Spleen (tissue), 11 donors: ENCODE results near the gene AMZ2. TPM values are rescaled to one million over a fixed set of nuclear protein-coding genes. Genes with fewer than 3 reads are reported as not detected.
"Not testable (repeated sequence)": the region's sequence is repeated elsewhere in the genome, so short reads cannot be mapped to it uniquely, and the experiment has no call there.

Experiments
- DNase-seq: peaks from one replicate; pipeline ENCODE4 v3.0.0-alpha.2; 2020
- H3K27ac ChIP-seq, 8 donors: fragments of 200-600 bp; sonication (generic) in 7 of 8; 1 replicate in 4 of 8; 2 replicates in 4 of 8; pipeline versions ENCODE4 v1.5.0 to v1.8.0; 2016 to 2021; ENCODE audit warnings: inconsistent platforms in 4 of 8, mild to moderate bottlenecking in 4 of 8, moderate library complexity in 1 of 8
- H3K27me3 ChIP-seq, 7 donors: fragments of 200-600 bp; sonication (generic) in 6 of 7; replicated peaks in 1 of 7; 1 replicate in 4 of 7; 2 replicates in 3 of 7; pipeline versions ENCODE4 v1.5.0 to v1.8.0; 2016 to 2021; ENCODE audit warnings: inconsistent platforms in 3 of 7, mild to moderate bottlenecking in 1 of 7
- H3K36me3 ChIP-seq, 6 donors: fragments of 200-600 bp; sonication (generic) in 5 of 6; 1 replicate in 4 of 6; 2 replicates in 2 of 6; pipeline versions ENCODE4 v1.5.0 to v1.8.0; 2016 to 2021; ENCODE audit warnings: inconsistent platforms in 2 of 6
- H3K4me1 ChIP-seq, 6 donors: fragments of 200-600 bp; sonication (generic) in 5 of 6; 1 replicate in 3 of 6; 2 replicates in 3 of 6; pipeline versions ENCODE4 v1.5.0 to v1.8.0; 2016 to 2021; ENCODE audit warnings: inconsistent platforms in 3 of 6
- H3K4me3 ChIP-seq, 8 donors: fragments of 200-600 bp; sonication (generic) in 7 of 8; 1 replicate in 4 of 8; 2 replicates in 4 of 8; pipeline versions ENCODE4 v1.5.0 to v1.8.0; 2016 to 2021; ENCODE audit warnings: inconsistent platforms in 4 of 8, mild to moderate bottlenecking in 4 of 8, moderate library complexity in 2 of 8
- H3K9me3 ChIP-seq, 8 donors: fragments of 200-600 bp; sonication (generic) in 7 of 8; 1 replicate in 4 of 8; 2 replicates in 4 of 8; pipeline versions ENCODE4 v1.5.0 to v1.8.0; 2016 to 2021; ENCODE audit warnings: inconsistent platforms in 4 of 8
- POLR2A ChIP-seq, 3 donors: fragments of 450-650 bp; IDR thresholded peaks; one replicate each; pipeline ENCODE4 v1.5.1; 2017; ENCODE audit warnings: antibody characterized with exemption in 3 of 3, mild to moderate bottlenecking in 1 of 3
- POLR2AphosphoS5 ChIP-seq, 3 donors: sonication (generic); formaldehyde crosslinking; IDR thresholded peaks; one replicate each; pipeline ENCODE4 v1.5.1; 2017; ENCODE audit warnings: antibody characterized with exemption in 3 of 3
- WGBS, 5 donors: extraction: QIAGEN DNeasy Blood & Tissue Kit in 3 of 5; methylation state at CpG; one replicate each; pipeline versions ENCODE4 v1.1.5 to v1.1.7; 2013 to 2018; 5-methylcytosine and 5-hydroxymethylcytosine counted together
- intact Hi-C: fragments of 100-400 bp; cut with DNase I; formaldehyde crosslinking; loops from one replicate; pipeline ENCODE4 v1.15.0; 2023; ENCODE audit warnings: low total_unique reads
- polyA plus RNA-seq, 3 donors: library from polyadenylated mRNA; stranded (reverse); fragments of 200-250 nt; gene quantifications; one replicate each; pipeline ENCODE4 v1.2.1, GENCODE V29; 2013
- total RNA-seq, 7 donors: library from RNA; depleted of rRNA in 3 of 7; stranded (reverse); fragments of >200 nt in 3 of 7; fragmentation: NEBNext Ultra II Directional in 4 of 7; extraction: Animal tissue kit (Norgen Biotek cat#: 25700) in 4 of 7; gene quantifications; one replicate each; pipeline versions ENCODE4 v1.1.0 to v1.2.1, GENCODE V29; 2016 to 2021
- TF ChIP-seq, protein P1 (sequence below), 11 experiments: fragments of 200-600 bp in 7 of 11; fragments of 450-650 bp in 4 of 11; sonication (generic) in 4 of 11; IDR thresholded peaks in 8 of 11; conservative IDR thresholded peaks in 3 of 11; 1 replicate in 7 of 11; 2 replicates in 4 of 11; pipeline versions ENCODE4 v1.4.0 to v1.8.0; 2016 to 2021; ENCODE audit warnings: antibody characterized with exemption in 11 of 11, inconsistent platforms in 4 of 11, mild to moderate bottlenecking in 1 of 11
- donor health status: healthy with polysubstance abuse.
- donor health status: DM: no; HTN: no; CAD: no; lungs with moderate emphysema.
- donor health status: DM: no; HTN: no; CAD: no.
- donor health status: Bipolar disorder and iron deficiency.
- donor health status: healthy.
- donor health status: DM: no; HTN: no; CAD: no.
- donor health status: DM: yes; HTN: yes; CAD: no.

AMZ2 gene
- total and polyA plus RNA-seq, 10 donors: 40.4 to 75.1 (median 51.7) TPM

- Histone ChIP-seq H3K4me3 (peak overlapping the region; percentile 9 to 69 (median 48)), H3K36me3 (no peaks in the 10 kb centered on the region), H3K4me1 (peaks cover 42 to 71% (median 63%) of the 10 kb centered on the region in 6 donors), H3K27ac (peak overlapping the region in 3 of 8 donors; percentile 52 to 68 (median 64)), H3K9me3 (no peaks in the 10 kb centered on the region), H3K27me3 (peaks cover 3 to 58% (median 44%) of the 10 kb centered on the region in 7 donors)
- intact Hi-C loops: no loop called here
- TF ChIP-seq POLR2A (IDR thresholded peaks at IDR 0.05) (no peak), POLR2AphosphoS5 (IDR thresholded peaks at IDR 0.05) (peak; percentile 53 to 75 (median 64))
- TF ChIP-seq, protein P1, sequence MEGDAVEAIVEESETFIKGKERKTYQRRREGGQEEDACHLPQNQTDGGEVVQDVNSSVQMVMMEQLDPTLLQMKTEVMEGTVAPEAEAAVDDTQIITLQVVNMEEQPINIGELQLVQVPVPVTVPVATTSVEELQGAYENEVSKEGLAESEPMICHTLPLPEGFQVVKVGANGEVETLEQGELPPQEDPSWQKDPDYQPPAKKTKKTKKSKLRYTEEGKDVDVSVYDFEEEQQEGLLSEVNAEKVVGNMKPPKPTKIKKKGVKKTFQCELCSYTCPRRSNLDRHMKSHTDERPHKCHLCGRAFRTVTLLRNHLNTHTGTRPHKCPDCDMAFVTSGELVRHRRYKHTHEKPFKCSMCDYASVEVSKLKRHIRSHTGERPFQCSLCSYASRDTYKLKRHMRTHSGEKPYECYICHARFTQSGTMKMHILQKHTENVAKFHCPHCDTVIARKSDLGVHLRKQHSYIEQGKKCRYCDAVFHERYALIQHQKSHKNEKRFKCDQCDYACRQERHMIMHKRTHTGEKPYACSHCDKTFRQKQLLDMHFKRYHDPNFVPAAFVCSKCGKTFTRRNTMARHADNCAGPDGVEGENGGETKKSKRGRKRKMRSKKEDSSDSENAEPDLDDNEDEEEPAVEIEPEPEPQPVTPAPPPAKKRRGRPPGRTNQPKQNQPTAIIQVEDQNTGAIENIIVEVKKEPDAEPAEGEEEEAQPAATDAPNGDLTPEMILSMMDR (IDR thresholded peaks at IDR 0.05 in 8 of 11, conservative IDR thresholded peaks at IDR 0.05 in 3 of 11): peak; percentile 77 to 97 (median 92)
- WGBS, 5 donors: 0 to 3% (median 1%) methylated on average over 8 to 31 of the region's 31 CpGs
- peak; percentile 94 for DNase-seq
Observed at GRCh38 chr17:68200689-68201417, 47.0 kb upstream of the AMZ2 start.

GRCh38 chr17:68201418-68201771 is 46.4 kb upstream of the AMZ2 start:
- H3K36me3 ChIP-seq, DNase-seq, intact Hi-C loops, H3K9me3 ChIP-seq: not testable (repeated sequence)
- peak overlapping the region in 1 of 8 donors; percentile 69 for H3K4me3 ChIP-seq
- H3K27me3 ChIP-seq: peaks cover 3 to 53% (median 39%) of the 10 kb centered on the region in 7 donors
- 39 to 81% (median 48%) methylated on average over 3 of the region's 3 CpGs for WGBS, 5 donors
- H3K27ac ChIP-seq: peak overlapping the region in 3 of 8 donors; percentile 52 to 68 (median 64)
- peaks cover 38 to 69% (median 59%) of the 10 kb centered on the region in 6 donors for H3K4me1 ChIP-seq

DNA sequence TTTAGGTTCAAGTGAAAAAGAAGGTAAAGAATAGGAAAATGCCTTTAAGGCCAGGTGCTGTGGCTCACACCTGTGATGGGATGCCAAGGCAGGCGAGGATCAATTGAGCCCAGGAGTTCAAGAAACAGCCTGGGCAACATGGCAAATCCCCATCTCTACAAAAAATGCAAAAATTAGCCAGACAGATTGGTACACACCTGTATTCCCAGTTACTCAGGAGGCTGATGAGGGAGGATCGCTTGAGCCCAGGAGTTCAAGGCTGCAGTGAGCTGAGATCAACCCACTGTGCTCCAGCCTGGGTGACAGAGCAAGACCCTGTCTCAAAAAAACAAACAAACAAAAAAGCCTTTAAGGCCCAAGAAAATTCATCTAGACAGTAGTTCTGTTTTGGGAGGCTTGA is 45.5 kb upstream of the AMZ2 start:
- H3K36me3 ChIP-seq, intact Hi-C loops, H3K9me3 ChIP-seq, H3K27ac ChIP-seq, H3K4me3 ChIP-seq, DNase-seq: not testable (repeated sequence)
- Histone ChIP-seq H3K27me3 (peaks cover 3 to 43% (median 30%) of the 10 kb centered on the region in 7 donors), H3K4me1 (peaks cover 33 to 69% (median 59%) of the 10 kb centered on the region in 6 donors)
- WGBS, 5 donors: 72 to 100% (median 95%) methylated on average over 2 of the region's 2 CpGs

GRCh38 chr17:68204736-68205135 is 43.1 kb upstream of the AMZ2 start:
- Histone ChIP-seq H3K9me3 (no peaks in the 10 kb centered on the region), H3K36me3 (peaks cover 0 to 22% (median 6%) of the 10 kb centered on the region in 6 donors), H3K27me3 (peaks cover 0 to 19% (median 6%) of the 10 kb centered on the region in 7 donors), H3K27ac (peak overlapping the region; percentile 88 to 99 (median 96)), H3K4me1 (peaks cover 15 to 63% (median 47%) of the 10 kb centered on the region in 6 donors), H3K4me3 (peak overlapping the region; percentile 63 to 87 (median 72))
- TF ChIP-seq, protein P1 (IDR thresholded peaks at IDR 0.05 in 8 of 11, conservative IDR thresholded peaks at IDR 0.05 in 3 of 11): no peak
- no peak for TF ChIP-seq POLR2A (IDR thresholded peaks at IDR 0.05)
- no peak for TF ChIP-seq POLR2AphosphoS5 (IDR thresholded peaks at IDR 0.05)
- intact Hi-C loops: loop anchor here (5.0 kb wide), 1 partner anchor 43 kb away; the partner anchor contains the start of gene AMZ2
- 2 to 3% (median 3%) methylated on average over 15 to 22 of the region's 22 CpGs for WGBS, 5 donors
- peak; percentile 83 for DNase-seq

DNA sequence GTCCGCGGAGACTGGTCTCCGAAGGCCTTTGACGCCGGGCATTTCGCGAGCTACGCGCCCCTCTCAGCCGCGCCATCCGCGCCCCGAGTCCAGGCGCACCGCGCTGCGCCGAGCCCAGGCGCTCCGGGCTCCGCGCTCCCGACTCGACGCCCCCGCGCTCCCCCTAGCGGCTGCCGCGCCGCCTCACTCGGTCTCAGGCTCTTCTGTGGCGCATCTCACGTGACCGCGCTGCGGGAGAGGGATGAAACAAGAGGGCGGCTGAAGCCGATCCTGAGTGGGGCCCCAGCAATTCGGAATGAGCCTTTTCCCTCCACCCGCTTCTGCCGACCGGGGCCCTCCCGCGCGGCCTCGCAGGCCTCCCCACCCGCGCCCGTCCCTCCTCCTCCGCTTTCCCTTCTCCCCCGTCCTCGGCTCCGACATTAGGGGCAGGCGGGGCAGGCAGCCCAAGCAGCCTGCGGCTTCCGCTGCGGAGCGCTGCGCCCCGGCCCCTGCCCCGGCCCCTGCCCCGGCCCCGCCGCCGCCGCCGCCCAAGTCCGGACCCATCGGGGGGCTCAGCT is 42.5 kb upstream of the AMZ2 start:
- DNase-seq: peak; percentile 99
- H3K9me3 ChIP-seq: no peaks in the 10 kb centered on the region
- H3K4me1 ChIP-seq: peaks cover 9 to 63% (median 41%) of the 10 kb centered on the region in 6 donors
- H3K4me3 ChIP-seq: peak overlapping the region; percentile 63 to 87 (median 72)
- intact Hi-C loops: loop anchor here (5.0 kb wide), 1 partner anchor 42 kb away; the partner anchor contains the start of gene AMZ2
- WGBS, 5 donors: 0 to 1% (median 0%) methylated on average over 39 to 71 of the region's 71 CpGs
- TF ChIP-seq, protein P1 (IDR thresholded peaks at IDR 0.05 in 8 of 11, conservative IDR thresholded peaks at IDR 0.05 in 3 of 11): peak; percentile 83 to 98 (median 95)
- TF ChIP-seq POLR2AphosphoS5 (IDR thresholded peaks at IDR 0.05) (peak; percentile 96 to 98 (median 98)), POLR2A (IDR thresholded peaks at IDR 0.05) (peak in 2 of 3 donors; percentile 66 to 83)
- H3K36me3 ChIP-seq: peaks cover 0 to 28% (median 9%) of the 10 kb centered on the region in 6 donors
- H3K27ac ChIP-seq: peak overlapping the region; percentile 88 to 99 (median 96)
- peaks cover 0 to 13% (median under 1%) of the 10 kb centered on the region in 7 donors for H3K27me3 ChIP-seq
